Prostate gland (tissue), 2 donors: Measurements from ENCODE around the gene LOXL4.

Source experiments
- CTCF ChIP-seq, 4 experiments: fragments of 200-600 bp in 2 of 4; fragments of 450-650 bp in 2 of 4; sonication (generic) in 2 of 4; IDR thresholded peaks; 1 replicate in 3 of 4; 2 replicates in 1 of 4; pipeline ENCODE4 v1.5.1; 2016 to 2019; ENCODE audit warnings: antibody characterized with exemption in 4 of 4, mild to moderate bottlenecking in 2 of 4, moderate library complexity in 2 of 4
- POLR2A ChIP-seq: fragments of 450-650 bp; IDR thresholded peaks from one replicate; pipeline ENCODE4 v1.6.1; 2016; ENCODE audit warnings: antibody characterized with exemption, mild to moderate bottlenecking
- POLR2AphosphoS5 ChIP-seq: sonication (generic); formaldehyde crosslinking; IDR thresholded peaks from one replicate; pipeline ENCODE4 v1.6.1; 2017; ENCODE audit warnings: antibody characterized with exemption

- TF ChIP-seq CTCF (IDR thresholded peaks at IDR 0.05) (no peak), POLR2A (no peak), POLR2AphosphoS5 (no peak)
Observed at GRCh38 chr10:98252464-98252863, 15.5 kb downstream of the LOXL4 start.
